Kidney epithelial cell (primary cell): ENCODE measurements around the gene PLTP. TPM values are rescaled to one million over a fixed set of nuclear protein-coding genes. Genes with fewer than 3 reads are reported as not detected.

Experiments used
- DNase-seq: peaks from one replicate; pipeline ENCODE4 v3.0.0-alpha.2; 2010; ENCODE audit warnings: low read depth
- H3K27me3 ChIP-seq: 2 replicates; pipeline ENCODE4 v1.6.0; 2011; ENCODE audit warnings: low read length; ENCODE audit not compliant: control insufficient read depth, insufficient read depth
- H3K36me3 ChIP-seq: 2 replicates; pipeline ENCODE4 v1.5.1; 2011; ENCODE audit warnings: low read length; ENCODE audit not compliant: control insufficient read depth, insufficient read depth
- H3K4me3 ChIP-seq: 2 replicates; pipeline ENCODE4 v1.5.1; 2011; ENCODE audit warnings: low read depth, mild to moderate bottlenecking, control low read depth, low read length
- total RNA-seq: library from RNA; depleted of rRNA; stranded (reverse); fragments of >200 nt; gene quantifications from 2 replicates; pipeline ENCODE4 v1.2.3, GENCODE V29; 2015
- TF ChIP-seq, protein P1 (sequence below): IDR thresholded peaks from 2 replicates; pipeline ENCODE4 v1.5.1; 2011; ENCODE audit warnings: mild to moderate bottlenecking, moderate library complexity, low read length, control low read depth, inconsistent platforms; ENCODE audit not compliant: insufficient read depth, poor library complexity, severe bottlenecking

PLTP gene
- total RNA-seq, 1 donor from 2014 or later: 55.8 TPM

DNA sequence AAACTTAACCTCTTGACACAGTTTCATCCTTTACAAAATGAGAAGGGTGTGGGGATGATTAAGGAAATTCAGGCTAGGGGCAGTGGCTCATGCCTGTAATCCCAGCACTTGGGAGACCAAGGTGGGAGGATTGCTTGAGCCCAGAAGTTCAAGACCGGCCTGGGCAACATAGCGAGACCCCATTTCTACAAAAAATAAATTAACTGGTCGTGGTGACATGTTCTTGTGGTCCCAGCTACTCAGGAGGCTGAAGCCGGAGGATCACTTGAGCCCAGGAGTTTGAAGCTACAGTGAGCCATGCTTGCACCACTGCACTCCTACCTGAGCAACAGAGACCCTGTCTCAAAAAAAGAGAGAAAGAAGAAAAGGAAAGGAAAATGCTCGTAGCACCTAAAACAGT, 45.5 kb downstream of the PLTP start:
- TF ChIP-seq, protein P1, sequence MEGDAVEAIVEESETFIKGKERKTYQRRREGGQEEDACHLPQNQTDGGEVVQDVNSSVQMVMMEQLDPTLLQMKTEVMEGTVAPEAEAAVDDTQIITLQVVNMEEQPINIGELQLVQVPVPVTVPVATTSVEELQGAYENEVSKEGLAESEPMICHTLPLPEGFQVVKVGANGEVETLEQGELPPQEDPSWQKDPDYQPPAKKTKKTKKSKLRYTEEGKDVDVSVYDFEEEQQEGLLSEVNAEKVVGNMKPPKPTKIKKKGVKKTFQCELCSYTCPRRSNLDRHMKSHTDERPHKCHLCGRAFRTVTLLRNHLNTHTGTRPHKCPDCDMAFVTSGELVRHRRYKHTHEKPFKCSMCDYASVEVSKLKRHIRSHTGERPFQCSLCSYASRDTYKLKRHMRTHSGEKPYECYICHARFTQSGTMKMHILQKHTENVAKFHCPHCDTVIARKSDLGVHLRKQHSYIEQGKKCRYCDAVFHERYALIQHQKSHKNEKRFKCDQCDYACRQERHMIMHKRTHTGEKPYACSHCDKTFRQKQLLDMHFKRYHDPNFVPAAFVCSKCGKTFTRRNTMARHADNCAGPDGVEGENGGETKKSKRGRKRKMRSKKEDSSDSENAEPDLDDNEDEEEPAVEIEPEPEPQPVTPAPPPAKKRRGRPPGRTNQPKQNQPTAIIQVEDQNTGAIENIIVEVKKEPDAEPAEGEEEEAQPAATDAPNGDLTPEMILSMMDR: no peak
- DNase-seq: no peak
- Histone ChIP-seq H3K27me3 (no peaks in the 10 kb centered on the region), H3K36me3 (no peaks in the 10 kb centered on the region), H3K4me3 (no peak overlapping the region)

DNA sequence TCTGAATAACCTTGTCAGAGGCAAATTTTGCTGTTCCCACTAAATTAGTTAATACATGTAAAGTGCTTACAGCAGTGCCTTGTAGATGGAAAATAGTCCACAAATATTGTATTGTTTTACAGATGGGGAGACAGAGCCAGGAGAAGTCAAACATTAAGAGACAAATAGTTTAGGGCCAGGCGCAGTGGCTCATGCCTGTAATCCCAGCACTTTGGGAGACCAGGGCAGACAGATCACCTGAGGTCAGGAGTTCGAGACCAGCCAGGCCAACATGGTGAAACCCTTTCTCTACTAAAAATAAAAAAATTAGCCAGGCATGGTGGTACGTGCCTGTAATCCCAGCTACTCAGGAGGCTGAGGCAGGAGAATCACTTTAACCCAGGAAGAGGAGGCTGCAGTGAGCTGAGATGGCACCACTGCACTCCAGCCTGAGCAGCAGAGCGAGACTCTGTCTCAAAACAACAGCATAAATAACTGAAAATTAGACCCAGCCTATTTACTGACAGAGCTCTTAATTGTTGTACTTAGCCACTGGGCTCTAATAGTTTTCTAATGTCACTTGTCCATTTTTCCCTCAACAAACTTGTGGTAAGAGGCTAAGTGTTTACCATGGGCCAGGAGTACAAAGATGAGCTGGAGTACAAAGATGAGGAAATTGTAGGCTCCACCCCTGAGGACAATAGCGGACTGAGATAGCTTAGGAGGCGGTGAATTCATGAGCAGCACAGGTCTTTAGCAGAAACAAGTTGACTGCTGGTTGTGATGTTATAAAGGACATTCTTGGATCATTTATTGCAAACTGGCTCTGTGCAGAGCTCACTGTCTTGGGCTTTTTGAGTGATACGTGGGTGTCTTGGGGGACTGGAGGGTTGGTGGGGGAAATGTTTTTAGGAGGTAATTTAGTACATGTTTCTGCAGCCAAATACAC, 48.1 kb downstream of the PLTP start:
- DNase-seq: no peak
- Histone ChIP-seq H3K4me3 (no peak overlapping the region), H3K27me3 (no peaks in the 10 kb centered on the region), H3K36me3 (no peaks in the 10 kb centered on the region)
- TF ChIP-seq, protein P1: no peak

DNA sequence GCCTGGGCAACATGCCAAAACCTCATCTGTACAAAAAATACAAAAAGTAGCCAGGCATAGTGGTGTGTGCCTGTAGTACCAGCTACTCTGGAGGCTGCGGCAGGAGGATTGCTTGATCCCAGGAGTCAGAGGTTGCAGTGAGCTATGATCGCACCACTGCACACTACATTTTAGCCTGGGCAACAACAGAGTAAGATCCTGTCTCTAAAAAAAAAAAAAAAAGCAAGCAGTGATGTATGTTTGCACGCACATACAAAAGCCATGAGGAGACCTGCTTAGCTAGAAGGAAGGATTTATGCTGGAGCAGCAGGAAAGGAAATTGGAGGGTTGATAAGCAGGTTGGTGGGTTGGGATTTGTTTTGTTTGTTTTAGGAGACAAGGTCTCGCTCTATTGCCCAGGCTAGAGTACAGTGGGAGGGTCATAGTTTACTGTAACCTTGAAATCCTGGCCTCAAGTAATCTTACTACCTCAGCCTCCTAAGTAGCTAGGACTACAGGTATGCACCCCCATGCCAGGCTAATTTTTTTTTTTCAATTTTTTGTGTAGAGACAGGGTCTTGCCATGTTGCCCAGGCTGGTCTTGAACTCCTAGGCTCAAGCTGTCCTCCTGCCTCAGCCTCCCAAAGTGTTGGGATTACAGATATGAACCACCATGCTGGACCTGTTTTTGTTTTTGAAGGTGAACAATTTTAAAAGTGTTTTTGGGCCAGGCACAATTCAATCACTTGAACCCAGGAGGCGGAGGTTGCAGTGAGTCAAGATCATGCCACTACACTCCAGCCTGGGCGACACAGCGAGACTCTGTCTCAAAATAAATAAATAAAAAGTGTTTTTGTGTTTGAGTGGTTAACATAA, 50.5 kb downstream of the PLTP start:
- Histone ChIP-seq H3K36me3 (no peaks in the 10 kb centered on the region), H3K4me3 (no peak overlapping the region), H3K27me3 (no peaks in the 10 kb centered on the region)
- no peak for DNase-seq
- TF ChIP-seq, protein P1: no peak

DNA sequence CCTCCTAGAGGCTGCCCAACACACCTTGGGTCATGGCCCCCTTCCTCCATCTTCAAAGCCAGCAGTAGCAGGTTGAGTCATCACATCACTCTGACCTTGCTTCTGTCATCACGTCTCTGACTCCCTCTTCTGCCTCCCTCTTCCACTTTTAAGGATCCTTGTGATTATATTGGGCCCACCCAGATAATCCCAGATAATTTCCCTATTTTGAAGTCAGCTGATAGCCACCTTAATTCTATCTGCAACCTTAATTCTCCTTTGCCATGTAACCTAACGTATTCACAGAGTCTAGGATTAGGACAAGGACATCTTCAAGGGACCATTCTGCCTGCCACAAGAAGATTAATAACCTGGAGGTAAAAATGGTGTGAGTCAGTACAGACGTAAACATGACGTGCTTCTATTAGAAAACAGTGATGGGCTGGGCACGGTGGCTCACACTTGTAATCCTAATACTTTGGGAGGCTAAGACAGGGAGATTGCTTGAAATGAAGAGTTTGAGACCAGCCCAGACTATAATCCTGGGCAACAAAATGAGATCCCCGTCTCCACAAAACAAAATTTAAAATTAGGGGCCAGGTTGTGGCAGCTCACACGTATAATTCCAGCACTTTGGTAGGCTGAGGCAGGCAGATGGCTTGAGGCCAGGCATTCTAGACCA, 51.3 kb downstream of the PLTP start:
- TF ChIP-seq, protein P1: no peak
- DNase-seq: no peak
- Histone ChIP-seq H3K4me3 (no peak overlapping the region), H3K36me3 (no peaks in the 10 kb centered on the region), H3K27me3 (no peaks in the 10 kb centered on the region)

DNA sequence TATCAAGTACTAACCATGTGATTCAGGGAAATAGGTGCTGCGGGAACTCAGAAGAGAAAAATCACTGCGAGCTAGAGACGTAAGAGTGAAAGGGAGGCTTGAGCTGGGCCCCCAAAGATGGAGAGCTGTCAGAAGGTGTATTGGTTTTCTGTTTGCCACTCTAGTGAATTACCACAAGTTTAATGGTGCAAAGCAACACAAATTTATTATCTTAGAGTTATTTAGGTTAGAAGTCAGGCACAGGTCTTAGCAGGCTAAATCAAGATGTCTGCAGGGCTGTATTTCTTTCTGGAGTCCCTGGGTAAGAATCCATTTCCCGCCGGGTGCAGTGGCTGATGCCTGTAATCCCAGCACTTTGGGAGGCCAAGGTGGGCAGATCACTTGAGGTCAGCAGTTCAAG, 52.0 kb downstream of the PLTP start:
- Histone ChIP-seq H3K36me3 (no peaks in the 10 kb centered on the region), H3K27me3 (no peaks in the 10 kb centered on the region), H3K4me3 (no peak overlapping the region)
- no peak for DNase-seq
- TF ChIP-seq, protein P1: no peak
